ENCODE results near the gene SURF4.
"Not testable (repeated sequence)": the region's sequence is repeated elsewhere in the genome, so short reads cannot be mapped to it uniquely, and the experiment has no call there.

DNA sequence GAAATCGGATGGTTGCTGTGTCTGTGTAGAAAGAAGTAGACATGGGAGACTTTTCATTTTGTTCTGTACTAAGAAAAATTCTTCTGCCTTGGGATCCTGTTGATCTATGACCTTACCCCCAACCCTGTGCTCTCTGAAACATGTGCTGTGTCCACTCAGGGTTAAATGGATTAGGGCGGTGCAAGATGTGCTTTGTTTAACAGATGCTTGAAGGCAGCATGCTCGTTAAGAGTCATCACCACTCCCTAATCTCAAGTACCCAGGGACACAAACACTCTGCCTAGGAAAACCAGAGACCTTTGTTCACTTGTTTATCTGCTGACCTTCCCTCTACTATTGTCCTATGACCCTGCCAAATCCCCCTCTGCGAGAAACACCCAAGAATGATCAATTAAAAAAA lies 15.6 kb upstream of the SURF4 start:
- TF ChIP-seq JUN (IDR thresholded peaks at IDR 0.05); SMC3 (IDR thresholded peaks at IDR 0.05); KDM1A (IDR thresholded peaks at IDR 0.05; ENCODE audit: low read depth); EP300 (IDR thresholded peaks at IDR 0.05); HDAC2 (IDR thresholded peaks at IDR 0.05); POLR2A (IDR thresholded peaks at IDR 0.05; ENCODE audit: low read length); POLR2AphosphoS2 (conservative IDR thresholded peaks at IDR 0.05; ENCODE audit: low read length); CBX8 (IDR thresholded peaks at IDR 0.05): not testable (repeated sequence)
- TF ChIP-seq, protein P1, sequence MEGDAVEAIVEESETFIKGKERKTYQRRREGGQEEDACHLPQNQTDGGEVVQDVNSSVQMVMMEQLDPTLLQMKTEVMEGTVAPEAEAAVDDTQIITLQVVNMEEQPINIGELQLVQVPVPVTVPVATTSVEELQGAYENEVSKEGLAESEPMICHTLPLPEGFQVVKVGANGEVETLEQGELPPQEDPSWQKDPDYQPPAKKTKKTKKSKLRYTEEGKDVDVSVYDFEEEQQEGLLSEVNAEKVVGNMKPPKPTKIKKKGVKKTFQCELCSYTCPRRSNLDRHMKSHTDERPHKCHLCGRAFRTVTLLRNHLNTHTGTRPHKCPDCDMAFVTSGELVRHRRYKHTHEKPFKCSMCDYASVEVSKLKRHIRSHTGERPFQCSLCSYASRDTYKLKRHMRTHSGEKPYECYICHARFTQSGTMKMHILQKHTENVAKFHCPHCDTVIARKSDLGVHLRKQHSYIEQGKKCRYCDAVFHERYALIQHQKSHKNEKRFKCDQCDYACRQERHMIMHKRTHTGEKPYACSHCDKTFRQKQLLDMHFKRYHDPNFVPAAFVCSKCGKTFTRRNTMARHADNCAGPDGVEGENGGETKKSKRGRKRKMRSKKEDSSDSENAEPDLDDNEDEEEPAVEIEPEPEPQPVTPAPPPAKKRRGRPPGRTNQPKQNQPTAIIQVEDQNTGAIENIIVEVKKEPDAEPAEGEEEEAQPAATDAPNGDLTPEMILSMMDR (IDR thresholded peaks at IDR 0.05): not testable (repeated sequence)
- TF ChIP-seq, protein P2, sequence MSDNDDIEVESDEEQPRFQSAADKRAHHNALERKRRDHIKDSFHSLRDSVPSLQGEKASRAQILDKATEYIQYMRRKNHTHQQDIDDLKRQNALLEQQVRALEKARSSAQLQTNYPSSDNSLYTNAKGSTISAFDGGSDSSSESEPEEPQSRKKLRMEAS (IDR thresholded peaks at IDR 0.05): not testable (repeated sequence)
